GM13977 (cell line): ENCODE measurements around the gene BAIAP2.

ENCODE experiments used
- DNase-seq: peaks from one replicate; pipeline ENCODE4 v3.0.0; 2012; ENCODE audit warnings: low spot score
- CTCF ChIP-seq: IDR thresholded peaks from 2 replicates; pipeline ENCODE4 v1.5.1; 2012; ENCODE audit warnings: mild to moderate bottlenecking, control low read depth; ENCODE audit not compliant: insufficient read depth; ENCODE audit errors: extremely low read depth, missing control alignments
- in situ Hi-C: fragments of 300-500 bp; cut with MboI; formaldehyde crosslinking; loops from one replicate; pipeline ENCODE4 v1.12.0; 2022; ENCODE audit warnings: low sequenced_read_pairs, low pct_unique_long_range_greater_than_20kb, mixed read lengths, inconsistent platforms; ENCODE audit not compliant: unreplicated experiment

BAIAP2 gene

GRCh38 chr17:81138083-81138482, 103.1 kb downstream of the BAIAP2 start:
- in situ Hi-C loops: no loop called here
- DNase-seq: no peak
- no peak for TF ChIP-seq CTCF

GRCh38 chr17:81138500-81138899, 103.5 kb downstream of the BAIAP2 start:
- in situ Hi-C loops: no loop called here
- DNase-seq: no peak
- TF ChIP-seq CTCF: no peak

GRCh38 chr17:81139428-81139827, 104.5 kb downstream of the BAIAP2 start:
- TF ChIP-seq CTCF: no peak
- in situ Hi-C loops: no loop called here
- DNase-seq: no peak

GRCh38 chr17:81140018-81140417, 105.1 kb downstream of the BAIAP2 start:
- in situ Hi-C loops: no loop called here
- TF ChIP-seq CTCF: no peak
- no peak for DNase-seq

- in situ Hi-C loops: no loop called here
Observed at GRCh38 chr17:81140695-81141094, 105.7 kb downstream of the BAIAP2 start.

GRCh38 chr17:81142301-81143199, 107.6 kb downstream of the BAIAP2 start:
- in situ Hi-C loops: no loop called here
- peak; percentile 78 for TF ChIP-seq CTCF
- DNase-seq: peak; percentile 85

More at GRCh38 chr17:81140695-81141094, 105.7 kb downstream of the BAIAP2 start:
- DNase-seq: no peak
- no peak for TF ChIP-seq CTCF
